Endothelial cell of umbilical vein (primary cell): ENCODE measurements around the gene KCTD21. TPM values are rescaled to one million over a fixed set of nuclear protein-coding genes. Genes with fewer than 3 reads are reported as not detected.
A peak's percentile ranks its signal among the peaks of the same experiment; 100 is the strongest.

Experiments used
- BruUV-seq: library from RNA; stranded (reverse); fragments of 400-500 nt; replicated peaks from 2 replicates; lab custom pipeline; 2021; lab: Mats Ljungman, UMichigan
- CTCF ChIA-PET: fragments of 300-600, 350-600 bp; sonication (Branson Sonifier 250); formaldehyde crosslinking; loops from one replicate; lab custom pipeline; 2021; ENCODE audit warnings: antibody characterized with exemption, inconsistent platforms; lab: Charles Lee
- POLR2A ChIA-PET: fragments of 300-600, 350-600 bp; sonication (Branson Sonifier 250); formaldehyde crosslinking; loops from one replicate; lab custom pipeline; 2021; ENCODE audit warnings: antibody characterized with exemption, inconsistent platforms; lab: Charles Lee
- DNase-seq: peaks from one replicate; pipeline ENCODE4 v3.0.0-alpha.2; 2011; ENCODE audit warnings: low read depth, low spot score
- FAIRE-seq: peaks from 2 replicates; lab custom pipeline; 2011; peaks lifted over from hg19 to GRCh38; lab: Jason Lieb, UNC
- H2AFZ ChIP-seq: 2 replicates; pipeline ENCODE4 v1.6.0; 2012; ENCODE audit warnings: low read depth, low read length, control low read depth, inconsistent platforms
- H3K27ac ChIP-seq: 2 replicates; pipeline ENCODE4 v1.5.1; 2011; ENCODE audit warnings: low read depth, mild to moderate bottlenecking, control low read depth, low read length, moderate library complexity; ENCODE audit not compliant: insufficient read depth
- H3K27me3 ChIP-seq, 2 experiments: 2 replicates each; pipeline versions ENCODE4 v1.6.0 to v1.6.1; 2011; ENCODE audit warnings: low read length in 2 of 2, mixed read lengths in 1 of 2; ENCODE audit not compliant: control insufficient read depth in 2 of 2, insufficient read depth in 2 of 2
- H3K36me3 ChIP-seq, 2 experiments: 2 replicates in 1 of 2; 3 replicates in 1 of 2; pipeline ENCODE4 v1.5.1; 2011; ENCODE audit warnings: low read length in 2 of 2, mild to moderate bottlenecking in 1 of 2, moderate library complexity in 1 of 2; ENCODE audit not compliant: control insufficient read depth in 2 of 2, insufficient read depth in 2 of 2; ENCODE audit errors: extremely low read depth in 1 of 2
- H3K4me1 ChIP-seq: 3 replicates; pipeline ENCODE4 v1.5.1; 2011; ENCODE audit warnings: mild to moderate bottlenecking, low read length; ENCODE audit not compliant: control insufficient read depth, insufficient read depth; ENCODE audit errors: extremely low read depth
- H3K4me2 ChIP-seq: 2 replicates; pipeline ENCODE4 v1.6.1; 2011; ENCODE audit warnings: low read length, control low read depth, mixed read lengths; ENCODE audit not compliant: insufficient read depth
- H3K4me3 ChIP-seq, 3 experiments: fragments of 200-600 bp in 1 of 3; sonication (generic), shearing (Covaris generic) in 1 of 3; replicated peaks in 1 of 3; 2 replicates each; pipeline ENCODE4 v1.5.1; 2011 to 2016; ENCODE audit warnings: control low read depth in 3 of 3, low read length in 3 of 3, mild to moderate bottlenecking in 2 of 3, inconsistent platforms in 1 of 3, low read depth in 1 of 3, moderate library complexity in 1 of 3; ENCODE audit not compliant: insufficient read depth in 1 of 3
- H3K79me2 ChIP-seq: 2 replicates; pipeline ENCODE4 v1.6.0; 2012; ENCODE audit warnings: low read length, inconsistent platforms; ENCODE audit not compliant: control insufficient read depth, insufficient read depth
- H3K9ac ChIP-seq: replicated peaks from 2 replicates; pipeline ENCODE3; 2011; ENCODE audit warnings: low read length, control low read depth; ENCODE audit not compliant: insufficient read depth; ENCODE audit errors: extremely low read depth
- H3K9me1 ChIP-seq: replicated peaks from 3 replicates; pipeline ENCODE4 v1.6.0; 2011; ENCODE audit warnings: mild to moderate bottlenecking, low read length; ENCODE audit not compliant: control insufficient read depth, insufficient read depth; ENCODE audit errors: extremely low read depth
- H3K9me3 ChIP-seq: replicated peaks from 2 replicates; pipeline ENCODE4 v1.5.1; 2012; ENCODE audit warnings: low read length, inconsistent platforms; ENCODE audit not compliant: control insufficient read depth, insufficient read depth
- H4K20me1 ChIP-seq: replicated peaks from 2 replicates; pipeline ENCODE3; 2011; ENCODE audit warnings: mild to moderate bottlenecking, low read length; ENCODE audit not compliant: control insufficient read depth, insufficient read depth; ENCODE audit errors: extremely low read depth
- EZH2 ChIP-seq: IDR thresholded peaks from 2 replicates; pipeline ENCODE4 v1.6.1; 2012; ENCODE audit warnings: borderline replicate concordance, low read depth, mild to moderate bottlenecking, moderate library complexity, low read length, inconsistent platforms; ENCODE audit not compliant: severe bottlenecking
- FOS ChIP-seq: IDR thresholded peaks from 2 replicates; pipeline ENCODE4 v1.6.1; 2011; ENCODE audit warnings: mild to moderate bottlenecking, low read length, moderate library complexity, borderline replicate concordance; ENCODE audit not compliant: insufficient read depth
- GATA2 ChIP-seq: IDR thresholded peaks from 2 replicates; pipeline ENCODE4 v1.7.0; 2011; ENCODE audit warnings: low read depth, mild to moderate bottlenecking, moderate library complexity, mixed read lengths, low read length; ENCODE audit not compliant: insufficient read length, insufficient read depth
- JUN ChIP-seq: IDR thresholded peaks from 2 replicates; pipeline ENCODE4 v1.6.1; 2011; ENCODE audit warnings: borderline replicate concordance, low read depth; ENCODE audit not compliant: insufficient read length, insufficient read depth
- MYC ChIP-seq: IDR thresholded peaks from one replicate; pipeline ENCODE4 v1.6.1; 2011; ENCODE audit warnings: mild to moderate bottlenecking, low read depth, low read length
- POLR2A ChIP-seq: IDR thresholded peaks from 2 replicates; pipeline ENCODE4 v1.6.1; 2012; ENCODE audit warnings: low read depth, mild to moderate bottlenecking, control low read depth, low read length
- POLR2AphosphoS5 ChIP-seq: IDR thresholded peaks from 2 replicates; pipeline ENCODE4 v1.6.1; 2012; ENCODE audit warnings: low read depth, mild to moderate bottlenecking, control low read depth, low read length, moderate library complexity; ENCODE audit not compliant: insufficient read depth
- dilution Hi-C: fragments of 300-500 bp; cut with MboI; formaldehyde crosslinking; loops from one replicate; pipeline ENCODE4 v1.15.0; 2019; ENCODE audit warnings: low sequenced_read_pairs; ENCODE audit not compliant: extremely low pct_ligation_motif_present
- intact Hi-C: fragments of 100-400 bp; cut with micrococcal nuclease; formaldehyde crosslinking; loops from one replicate; pipeline ENCODE4 v1.10.0; 2022
- polyA plus RNA-seq, 4 experiments: library from polyadenylated mRNA; depleted of rRNA in 3 of 4; stranded (reverse) in 3 of 4; unstranded in 1 of 4; fragments of >200 nt; gene quantifications; 2 replicates each; pipeline versions ENCODE4 v1.2.1 to v1.2.3, GENCODE V29; 2011 to 2012; ENCODE audit warnings: missing spikeins in 1 of 4
- total RNA-seq: library from RNA; stranded (reverse); gene quantifications from 2 replicates; pipeline ENCODE4 v1.2.3, GENCODE V29; 2021
- TF ChIP-seq, protein P1 (sequence below), 2 donors: IDR thresholded peaks; 1 replicate in 1 of 2; 2 replicates in 1 of 2; pipeline ENCODE4 v1.5.1; 2011; ENCODE audit warnings: low read length in 2 of 2, mild to moderate bottlenecking in 2 of 2, moderate library complexity in 2 of 2, control low read depth in 1 of 2, inconsistent platforms in 1 of 2, low read depth in 1 of 2; ENCODE audit not compliant: insufficient read depth in 1 of 2; ENCODE audit errors: extremely low read depth in 1 of 2
- TF ChIP-seq, protein P2 (sequence below): IDR thresholded peaks from 2 replicates; pipeline ENCODE4 v1.6.1; 2011; ENCODE audit not compliant: insufficient read depth, insufficient read length

Gene KCTD21
- total and polyA plus RNA-seq, 2 donors (not counting 3 experiments of a cell fraction or from before 2014, with no cell fraction given) = 8.5 to 11.9 TPM

DNA sequence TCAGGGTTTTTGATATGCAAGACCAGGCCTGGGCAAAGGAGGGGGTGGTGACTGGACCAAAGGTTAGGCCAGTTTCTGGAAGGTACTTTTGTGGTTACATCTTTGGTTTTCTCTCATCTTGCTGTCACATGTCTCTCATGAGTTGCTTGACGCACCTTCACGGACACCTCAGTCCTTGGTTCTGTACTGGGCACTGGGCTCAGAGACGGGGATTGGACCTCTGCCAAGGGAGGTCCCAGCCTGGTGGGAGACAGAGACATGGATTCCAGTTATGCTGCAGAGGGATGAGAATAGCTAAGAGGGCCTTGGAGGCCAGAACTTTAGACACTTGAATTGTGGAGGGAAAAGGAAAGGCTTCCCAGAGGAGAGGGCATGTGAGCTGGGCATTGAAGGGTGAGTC is 1.9 kb upstream of the KCTD21 start:
- H3K4me2 ChIP-seq = peak overlapping the region; percentile 16
- ChIA-PET POLR2A (no interaction called here), CTCF (interaction anchor here (1.1 kb wide), 1 partner anchor 374 kb away, joined by 3 read pairs; no protein-coding TSS in a partner anchor)
- H3K79me2 ChIP-seq = peaks cover 31% of the 10 kb centered on the region
- dilution Hi-C loops = no loop called here
- H3K36me3 ChIP-seq = no peaks in the 10 kb centered on the region
- H3K4me1 ChIP-seq = peaks cover 42% of the 10 kb centered on the region
- H3K4me3 ChIP-seq = no peak overlapping the region
- no peaks in the 10 kb centered on the region for H3K27me3 ChIP-seq
- no peaks in the 10 kb centered on the region for H3K9me3 ChIP-seq
- H4K20me1 ChIP-seq = no peaks in the 10 kb centered on the region
- H2AFZ ChIP-seq = no peak overlapping the region
- FAIRE-seq (no peak), DNase-seq (no peak)
- no peak for TF ChIP-seq FOS
- TF ChIP-seq, protein P1, sequence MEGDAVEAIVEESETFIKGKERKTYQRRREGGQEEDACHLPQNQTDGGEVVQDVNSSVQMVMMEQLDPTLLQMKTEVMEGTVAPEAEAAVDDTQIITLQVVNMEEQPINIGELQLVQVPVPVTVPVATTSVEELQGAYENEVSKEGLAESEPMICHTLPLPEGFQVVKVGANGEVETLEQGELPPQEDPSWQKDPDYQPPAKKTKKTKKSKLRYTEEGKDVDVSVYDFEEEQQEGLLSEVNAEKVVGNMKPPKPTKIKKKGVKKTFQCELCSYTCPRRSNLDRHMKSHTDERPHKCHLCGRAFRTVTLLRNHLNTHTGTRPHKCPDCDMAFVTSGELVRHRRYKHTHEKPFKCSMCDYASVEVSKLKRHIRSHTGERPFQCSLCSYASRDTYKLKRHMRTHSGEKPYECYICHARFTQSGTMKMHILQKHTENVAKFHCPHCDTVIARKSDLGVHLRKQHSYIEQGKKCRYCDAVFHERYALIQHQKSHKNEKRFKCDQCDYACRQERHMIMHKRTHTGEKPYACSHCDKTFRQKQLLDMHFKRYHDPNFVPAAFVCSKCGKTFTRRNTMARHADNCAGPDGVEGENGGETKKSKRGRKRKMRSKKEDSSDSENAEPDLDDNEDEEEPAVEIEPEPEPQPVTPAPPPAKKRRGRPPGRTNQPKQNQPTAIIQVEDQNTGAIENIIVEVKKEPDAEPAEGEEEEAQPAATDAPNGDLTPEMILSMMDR (IDR thresholded peaks at IDR 0.05; ENCODE audit: extremely low read depth in 1 of 2, insufficient read depth in 1 of 2, low read depth in 1 of 2, low read length in 2 of 2) = no peak
- no peak for TF ChIP-seq GATA2
- TF ChIP-seq POLR2AphosphoS5 = no peak
- no peak for TF ChIP-seq POLR2A
- TF ChIP-seq JUN = no peak
- no peak for TF ChIP-seq MYC
- TF ChIP-seq EZH2 = no peak
- TF ChIP-seq, protein P2, sequence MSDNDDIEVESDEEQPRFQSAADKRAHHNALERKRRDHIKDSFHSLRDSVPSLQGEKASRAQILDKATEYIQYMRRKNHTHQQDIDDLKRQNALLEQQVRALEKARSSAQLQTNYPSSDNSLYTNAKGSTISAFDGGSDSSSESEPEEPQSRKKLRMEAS = no peak
- no TSS peak for BruUV-seq
- H3K27ac ChIP-seq = no peak overlapping the region
- intact Hi-C loops = no loop called here
- no peak overlapping the region for H3K9ac ChIP-seq
- no peaks in the 10 kb centered on the region for H3K9me1 ChIP-seq
